Activated CD8-positive, alpha-beta T cell treated with anti-CD3 and anti-CD28 coated beads, Interleukin-2, amount 10 ng/mL, durations not matched to agents 7 days and 5 days (primary cell): ENCODE results near the gene COL7A1. TPM values are rescaled to one million over a fixed set of nuclear protein-coding genes. Genes with fewer than 3 reads are reported as not detected.

Experiments used
- ATAC-seq: fragments of 150-1000 bp; cut with Tn5 transposase; one replicate; pipeline ENCODE4 v1.10.0; 2021; ENCODE audit warnings: moderate library complexity
- CTCF ChIA-PET: fragments of 350-600 bp; sonication (Branson Sonifier 250); formaldehyde crosslinking; loops from one replicate; lab custom pipeline; 2021; ENCODE audit warnings: antibody characterized with exemption; lab: Charles Lee
- POLR2A ChIA-PET: fragments of 350-600 bp; sonication (Branson Sonifier 250); formaldehyde crosslinking; loops from one replicate; lab custom pipeline; 2021; ENCODE audit warnings: antibody characterized with exemption; lab: Charles Lee
- DNase-seq: peaks from one replicate; pipeline ENCODE4 v3.0.0-alpha.2; 2020
- H3K27ac Mint-ChIP-seq: one replicate; pipeline ENCODE4 v1.8.0; 2021; ENCODE audit warnings: mild to moderate bottlenecking, mixed read lengths
- H3K27me3 Mint-ChIP-seq: one replicate; pipeline ENCODE4 v1.8.0; 2021; ENCODE audit warnings: low read depth, mixed read lengths
- H3K36me3 Mint-ChIP-seq: one replicate; pipeline ENCODE4 v1.8.0; 2021; ENCODE audit warnings: low read depth, mixed read lengths
- H3K4me1 Mint-ChIP-seq: one replicate; pipeline ENCODE4 v1.8.0; 2021; ENCODE audit warnings: low read depth, mixed read lengths
- H3K4me3 Mint-ChIP-seq: one replicate; pipeline ENCODE4 v1.8.0; 2021; ENCODE audit warnings: mild to moderate bottlenecking, mixed read lengths
- H3K9me3 Mint-ChIP-seq: one replicate; pipeline ENCODE4 v1.8.0; 2022; ENCODE audit warnings: mixed read lengths; ENCODE audit not compliant: insufficient read depth
- total RNA-seq, 2 experiments: library from RNA; stranded (reverse); gene quantifications; one replicate each; pipeline ENCODE4 v1.2.3, GENCODE V29; 2021

Gene COL7A1
- total RNA-seq, 2 experiments from 2014 or later, result 1.2 to 1.6 TPM

DNA sequence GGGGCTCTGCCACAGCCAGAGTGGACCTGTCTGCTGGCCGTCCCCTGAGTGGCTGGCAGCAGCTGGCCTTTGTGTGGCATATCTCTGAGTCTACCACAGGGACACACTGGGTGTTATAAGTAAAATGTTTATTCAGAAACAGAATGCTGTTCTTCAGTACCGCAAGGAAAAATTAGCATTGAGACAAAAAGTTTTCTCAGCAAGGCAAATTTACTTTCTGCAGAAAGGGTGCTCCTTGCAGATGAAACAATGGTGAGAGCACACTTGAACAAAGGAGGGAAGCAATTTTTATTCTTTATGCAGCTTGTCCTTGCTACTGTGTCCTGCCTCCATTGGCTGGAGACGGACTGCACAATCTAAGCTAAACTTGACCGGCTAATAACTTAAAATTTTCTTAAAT lies 22.4 kb upstream of the COL7A1 start:
- no peak for ATAC-seq
- H3K4me1 Mint-ChIP-seq, result peaks cover 7% of the 10 kb centered on the region
- POLR2A ChIA-PET, result no interaction called here
- no peaks in the 10 kb centered on the region for H3K27me3 Mint-ChIP-seq
- peaks cover 9% of the 10 kb centered on the region for H3K36me3 Mint-ChIP-seq
- CTCF ChIA-PET, result no interaction called here
- H3K27ac Mint-ChIP-seq, result no peak overlapping the region
- peaks cover 12% of the 10 kb centered on the region for H3K9me3 Mint-ChIP-seq
- DNase-seq, result no peak
- no peak overlapping the region for H3K4me3 Mint-ChIP-seq

DNA sequence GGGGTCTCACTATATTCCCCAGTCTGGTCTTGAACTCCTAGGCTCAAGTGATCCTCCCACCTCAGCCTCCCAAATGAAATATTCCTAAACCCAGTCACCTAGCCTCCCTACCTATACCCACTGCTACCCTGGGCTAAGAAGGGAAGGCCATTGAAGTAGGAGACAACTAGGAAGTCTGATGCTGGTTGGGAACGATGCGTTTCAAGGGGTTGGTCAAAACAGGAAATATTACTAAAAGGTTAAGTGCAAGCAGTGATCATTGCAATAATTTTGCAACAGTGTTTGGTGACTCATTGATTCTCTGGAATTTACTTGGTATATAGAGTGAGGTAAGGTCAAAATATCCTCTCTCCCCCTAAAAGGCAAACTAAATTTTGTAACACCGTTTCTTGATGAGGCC lies 18.9 kb upstream of the COL7A1 start:
- ChIA-PET POLR2A (interaction anchor here (0.6 kb wide), 1 partner anchor 359 kb away, joined by 5 read pairs; no protein-coding TSS in a partner anchor), CTCF (interaction anchor here (1.2 to 1.6 kb wide), 2 partner anchors 10 to 213 kb away, joined by 3 to 5 read pairs; no protein-coding TSS in a partner anchor)
- H3K27ac Mint-ChIP-seq, result no peak overlapping the region
- peaks cover 11% of the 10 kb centered on the region for H3K4me1 Mint-ChIP-seq
- peaks cover 12% of the 10 kb centered on the region for H3K9me3 Mint-ChIP-seq
- no peaks in the 10 kb centered on the region for H3K27me3 Mint-ChIP-seq
- H3K36me3 Mint-ChIP-seq, result peaks cover 10% of the 10 kb centered on the region
- H3K4me3 Mint-ChIP-seq, result no peak overlapping the region
- DNase-seq (no peak), ATAC-seq (no peak)

DNA sequence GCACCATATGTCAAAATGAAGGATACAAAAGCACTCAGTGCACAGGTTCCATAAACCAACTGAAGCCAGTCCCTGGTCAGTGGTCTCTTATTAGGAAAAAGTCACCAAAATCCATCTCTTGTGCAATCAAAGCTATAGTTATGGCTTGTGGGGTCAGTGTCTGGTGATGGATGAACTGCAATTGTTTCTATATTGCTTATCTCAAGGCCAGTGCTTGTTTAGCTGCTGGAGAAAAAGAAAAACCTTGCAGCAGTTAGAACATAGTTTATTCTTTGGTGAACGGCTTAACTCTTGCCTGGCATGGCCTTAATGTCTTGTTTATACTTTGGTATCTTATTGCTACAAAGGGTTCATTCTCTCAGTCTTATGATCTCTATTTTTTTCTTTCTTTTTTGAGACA lies 17.2 kb upstream of the COL7A1 start:
- no peak overlapping the region for H3K4me3 Mint-ChIP-seq
- ATAC-seq (no peak), DNase-seq (no peak)
- H3K27ac Mint-ChIP-seq, result no peak overlapping the region
- H3K4me1 Mint-ChIP-seq, result peaks cover 21% of the 10 kb centered on the region
- H3K9me3 Mint-ChIP-seq, result peaks cover 6% of the 10 kb centered on the region
- no peaks in the 10 kb centered on the region for H3K27me3 Mint-ChIP-seq
- peaks cover 17% of the 10 kb centered on the region for H3K36me3 Mint-ChIP-seq
- CTCF ChIA-PET, result interaction anchor here (1.6 kb wide), 1 partner anchor 12 kb away, joined by 5 read pairs; no protein-coding TSS in a partner anchor
- POLR2A ChIA-PET, result interaction anchor here (0.6 kb wide), 1 partner anchor 55 kb away, joined by 3 read pairs; no protein-coding TSS in a partner anchor

DNA sequence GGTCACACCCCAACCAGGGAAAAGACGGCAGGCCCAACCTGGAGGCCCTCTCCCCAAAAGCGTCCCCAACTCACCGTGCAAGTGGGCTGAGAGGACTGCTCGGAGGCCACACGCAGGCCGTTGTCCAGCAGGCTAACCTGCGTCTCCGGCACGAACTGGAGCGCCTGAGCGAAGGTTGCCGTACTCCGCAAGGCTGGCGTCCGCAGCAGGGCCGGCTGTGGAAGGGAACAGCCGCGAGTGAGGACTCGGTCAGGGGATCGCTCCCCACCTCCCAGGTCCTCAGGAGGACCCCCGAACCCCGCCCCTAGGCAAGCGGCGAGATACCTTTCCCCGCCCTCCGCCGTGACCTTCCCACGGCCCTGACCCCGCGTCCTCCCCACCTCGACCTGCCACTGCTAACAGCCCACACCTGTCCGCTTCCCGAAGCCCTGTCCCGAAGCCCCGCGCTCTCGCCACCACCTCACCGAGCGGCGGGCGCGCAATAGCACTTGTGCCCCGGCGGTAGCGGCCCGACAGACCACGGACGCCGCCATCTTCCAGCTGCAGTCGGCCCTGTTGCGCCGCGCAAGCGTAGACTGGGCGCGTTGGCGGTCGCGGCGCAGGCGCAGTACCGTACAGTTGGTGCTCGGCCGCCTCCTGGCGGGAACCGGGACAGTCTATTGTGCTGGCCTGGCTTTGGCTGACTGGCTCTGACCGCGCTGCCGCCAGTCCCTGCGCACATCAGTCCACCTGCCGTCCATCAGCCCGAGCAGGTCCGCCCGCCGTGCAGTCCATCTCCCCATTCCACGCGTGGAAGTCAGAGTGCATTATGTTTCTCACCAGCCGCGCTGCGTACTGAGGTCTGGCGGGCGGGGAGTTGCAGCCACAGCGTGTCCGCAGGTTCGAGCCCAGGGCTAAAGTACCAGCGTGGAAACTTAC lies 14.2 kb upstream of the COL7A1 start, which contains the start of gene UQCRC1:
UQCRC1 (minus strand) TSS at position 559 of the 918 bp plus-strand sequence; CDS start at position 533, 26 bp downstream.
- peak within 1 kb of the TSS; percentile 93 for H3K27ac Mint-ChIP-seq
- ATAC-seq (peak; percentile 100), DNase-seq (peak; percentile 95)
- H3K36me3 Mint-ChIP-seq, result peaks cover 31% of the 10 kb centered on the region
- ChIA-PET CTCF (interaction anchor here (1.0 to 3.1 kb wide), 4 partner anchors 14 to 209 kb away, joined by 3 to 29 read pairs (median 4); partner anchors contain the start of gene SLC26A6), POLR2A (interaction anchor here (0.8 to 1.2 kb wide), 3 partner anchors 11 to 46 kb away, joined by 3 to 4 read pairs (median 4); no protein-coding TSS in a partner anchor)
- H3K27me3 Mint-ChIP-seq, result no peaks in the 10 kb centered on the region
- H3K9me3 Mint-ChIP-seq, result no peaks in the 10 kb centered on the region
- H3K4me3 Mint-ChIP-seq, result peak within 1 kb of the TSS; percentile 91
- peaks cover 21% of the 10 kb centered on the region for H3K4me1 Mint-ChIP-seq

DNA sequence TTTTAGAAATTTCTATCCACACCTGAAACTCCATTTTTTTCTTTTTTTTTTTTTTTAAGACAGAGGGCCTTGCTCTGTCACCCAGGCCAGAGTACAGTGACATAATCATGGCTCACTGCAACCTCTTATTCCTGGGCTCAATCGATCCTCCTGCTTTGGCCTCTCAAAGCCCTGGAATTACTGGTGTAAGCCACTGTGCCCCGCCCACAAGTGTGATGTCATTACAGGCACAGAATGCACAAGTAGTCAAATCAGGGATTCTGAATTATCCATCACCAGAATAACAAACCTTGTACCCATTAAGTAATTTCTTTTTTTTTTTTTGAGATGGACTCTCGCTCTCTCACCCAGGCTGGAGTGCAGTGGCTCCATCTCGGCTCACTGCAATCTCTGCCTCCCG lies 12.4 kb upstream of the COL7A1 start:
- POLR2A ChIA-PET, result no interaction called here
- DNase-seq (no peak), ATAC-seq (no peak)
- Mint-ChIP-seq H3K27me3 (no peaks in the 10 kb centered on the region), H3K4me1 (peaks cover 14% of the 10 kb centered on the region), H3K4me3 (no peak overlapping the region), H3K27ac (no peak overlapping the region), H3K36me3 (peaks cover 45% of the 10 kb centered on the region), H3K9me3 (no peaks in the 10 kb centered on the region)
- CTCF ChIA-PET, result interaction anchor here (1.3 kb wide), 1 partner anchor 171 kb away, joined by 3 read pairs; no protein-coding TSS in a partner anchor

DNA sequence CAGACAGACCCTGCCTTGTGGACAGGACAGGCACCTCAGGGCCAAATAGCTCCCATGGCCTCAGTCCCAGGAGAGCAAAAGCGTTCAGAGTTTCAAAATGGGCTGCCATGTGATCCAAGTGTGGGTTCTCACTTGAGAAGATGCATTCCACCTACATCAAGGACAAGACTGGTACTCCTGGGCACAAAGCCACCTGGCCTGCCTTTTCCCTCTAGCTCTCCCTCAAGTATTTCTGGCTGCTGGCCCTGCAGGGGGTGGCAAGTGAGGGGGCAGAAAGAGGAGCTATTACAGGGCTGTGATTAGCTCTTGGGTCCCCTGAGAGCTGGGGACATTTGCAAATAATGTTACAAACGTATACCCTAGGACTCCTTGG lies 6.5 kb upstream of the COL7A1 start:
- ChIA-PET POLR2A (interaction anchor here (0.6 kb wide), 1 partner anchor 165 kb away, joined by 3 read pairs; no protein-coding TSS in a partner anchor), CTCF (interaction anchor here (1.9 to 2.0 kb wide), 2 partner anchors 9 to 33 kb away, joined by 5 to 6 read pairs; partner anchors contain the start of gene SLC26A6)
- Mint-ChIP-seq H3K27me3 (no peaks in the 10 kb centered on the region), H3K9me3 (no peaks in the 10 kb centered on the region), H3K36me3 (peaks cover 61% of the 10 kb centered on the region), H3K4me1 (no peaks in the 10 kb centered on the region), H3K4me3 (no peak overlapping the region), H3K27ac (no peak overlapping the region)
- DNase-seq (no peak), ATAC-seq (no peak)

DNA sequence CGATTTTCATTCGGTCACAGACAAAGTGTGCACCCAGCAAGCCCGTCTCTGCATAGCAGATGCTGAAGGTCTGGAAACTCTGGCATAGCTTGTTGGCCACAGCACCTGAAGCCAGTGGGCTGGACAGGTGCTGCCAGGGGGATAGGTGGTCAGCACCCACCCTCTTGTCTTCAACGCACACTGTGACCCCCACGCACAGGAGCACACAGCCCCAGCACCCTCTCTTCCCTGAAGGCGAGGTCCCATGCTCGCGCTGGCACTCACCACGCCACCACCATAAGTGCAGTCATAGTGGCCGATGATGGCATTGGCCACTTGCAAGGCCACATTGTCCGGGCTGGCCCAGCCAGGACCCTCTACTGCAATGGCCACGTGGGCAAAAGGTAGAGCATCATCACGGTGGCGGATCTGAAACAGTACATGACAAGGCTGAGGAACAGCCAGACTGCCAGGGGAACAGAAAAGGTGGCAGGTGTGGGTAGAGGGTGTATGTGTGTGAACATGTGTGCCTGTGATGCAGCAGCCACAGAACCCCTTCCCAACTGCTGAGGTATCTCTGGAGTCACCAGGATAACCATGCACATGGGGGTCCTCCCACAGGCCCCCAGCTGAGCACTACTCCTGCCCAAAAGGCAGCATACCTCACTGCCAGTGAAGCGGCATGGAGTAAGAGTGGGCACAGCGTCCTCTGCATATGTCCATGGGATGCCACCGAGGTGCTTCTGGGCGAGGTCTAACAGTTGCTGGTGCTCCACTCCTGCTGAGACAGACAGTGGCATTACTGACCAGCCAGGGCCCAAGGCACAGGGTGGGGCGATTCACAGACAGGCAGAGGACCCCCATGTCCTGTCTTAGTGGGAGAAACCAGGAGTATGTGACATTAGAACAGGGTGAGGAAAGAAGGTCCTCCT lies 5.8 kb upstream of the COL7A1 start:
- Mint-ChIP-seq H3K27ac (no peak overlapping the region), H3K4me1 (no peaks in the 10 kb centered on the region), H3K9me3 (no peaks in the 10 kb centered on the region), H3K4me3 (no peak overlapping the region), H3K36me3 (peaks cover 58% of the 10 kb centered on the region), H3K27me3 (peaks cover 2% of the 10 kb centered on the region)
- ChIA-PET CTCF (interaction anchor here (2.0 kb wide), 1 partner anchor 10 kb away, joined by 6 read pairs; no protein-coding TSS in a partner anchor), POLR2A (no interaction called here)
- ATAC-seq (no peak), DNase-seq (no peak)

DNA sequence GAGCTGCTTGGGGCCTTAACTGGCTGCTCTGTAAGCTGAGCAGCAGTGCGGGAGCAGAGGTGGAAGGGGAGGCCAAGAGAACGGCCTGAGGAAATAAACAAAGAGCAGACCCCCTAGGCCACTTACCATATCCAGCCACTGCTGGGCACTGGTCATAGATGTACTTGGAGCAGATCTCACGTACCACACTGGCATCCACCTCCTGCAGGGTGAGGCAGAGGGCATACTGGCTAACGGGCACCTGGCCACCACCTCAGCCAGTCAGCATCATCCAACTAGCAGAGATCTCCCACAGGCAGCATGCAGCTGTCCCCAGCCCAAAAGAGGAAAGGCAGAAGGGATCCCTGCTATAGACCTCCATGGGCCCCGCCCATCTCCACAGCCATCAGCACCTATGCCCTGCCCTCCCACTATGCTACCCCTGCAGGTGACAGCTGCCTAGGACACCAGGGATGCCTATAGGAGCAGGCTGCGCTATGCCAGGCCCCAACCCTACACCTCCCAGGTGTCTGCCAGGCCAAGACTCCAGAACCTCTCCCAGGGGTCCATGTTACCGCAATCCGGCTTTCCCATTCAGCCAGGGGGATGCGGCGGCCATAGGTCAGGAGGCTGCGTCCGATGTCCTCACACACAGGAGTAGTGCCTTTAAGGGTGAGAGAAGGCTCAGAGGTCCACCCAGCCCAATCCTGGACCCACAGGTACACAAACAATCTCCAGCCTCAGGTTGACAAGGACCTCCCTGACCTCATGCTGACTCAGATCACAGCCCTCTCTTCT lies 4.6 kb upstream of the COL7A1 start:
- Mint-ChIP-seq H3K36me3 (peaks cover 48% of the 10 kb centered on the region), H3K4me3 (no peak overlapping the region), H3K27me3 (peaks cover 13% of the 10 kb centered on the region), H3K9me3 (no peaks in the 10 kb centered on the region), H3K27ac (no peak overlapping the region), H3K4me1 (no peaks in the 10 kb centered on the region)
- CTCF ChIA-PET, result no interaction called here
- DNase-seq (no peak), ATAC-seq (no peak)
- POLR2A ChIA-PET, result no interaction called here

DNA sequence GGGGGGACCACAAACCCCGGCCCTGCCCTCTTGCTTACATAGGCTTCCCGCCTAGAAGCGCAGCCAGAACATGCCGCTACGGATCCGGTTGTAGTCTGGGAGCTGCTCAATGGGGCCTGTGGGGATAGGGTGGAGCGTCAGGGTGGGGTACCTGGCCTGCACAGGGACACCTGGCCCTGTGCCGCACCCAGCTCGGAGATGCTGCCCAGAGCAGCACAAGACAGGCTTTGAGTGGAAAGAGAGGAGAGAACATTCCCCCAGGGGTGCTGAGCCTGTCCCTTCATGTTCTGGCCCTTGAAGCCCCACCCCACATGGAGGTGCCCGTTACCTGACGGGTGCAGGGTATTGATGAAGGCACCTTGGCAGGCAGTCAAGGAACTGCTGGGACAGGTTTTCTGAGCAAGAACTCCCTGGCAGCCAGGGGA lies 4.0 kb upstream of the COL7A1 start:
- Mint-ChIP-seq H3K27ac (no peak overlapping the region), H3K9me3 (no peaks in the 10 kb centered on the region), H3K27me3 (peaks cover 18% of the 10 kb centered on the region), H3K4me3 (no peak overlapping the region), H3K36me3 (peaks cover 42% of the 10 kb centered on the region), H3K4me1 (peaks cover 2% of the 10 kb centered on the region)
- ATAC-seq (no peak), DNase-seq (no peak)
- POLR2A ChIA-PET, result no interaction called here
- CTCF ChIA-PET, result no interaction called here

DNA sequence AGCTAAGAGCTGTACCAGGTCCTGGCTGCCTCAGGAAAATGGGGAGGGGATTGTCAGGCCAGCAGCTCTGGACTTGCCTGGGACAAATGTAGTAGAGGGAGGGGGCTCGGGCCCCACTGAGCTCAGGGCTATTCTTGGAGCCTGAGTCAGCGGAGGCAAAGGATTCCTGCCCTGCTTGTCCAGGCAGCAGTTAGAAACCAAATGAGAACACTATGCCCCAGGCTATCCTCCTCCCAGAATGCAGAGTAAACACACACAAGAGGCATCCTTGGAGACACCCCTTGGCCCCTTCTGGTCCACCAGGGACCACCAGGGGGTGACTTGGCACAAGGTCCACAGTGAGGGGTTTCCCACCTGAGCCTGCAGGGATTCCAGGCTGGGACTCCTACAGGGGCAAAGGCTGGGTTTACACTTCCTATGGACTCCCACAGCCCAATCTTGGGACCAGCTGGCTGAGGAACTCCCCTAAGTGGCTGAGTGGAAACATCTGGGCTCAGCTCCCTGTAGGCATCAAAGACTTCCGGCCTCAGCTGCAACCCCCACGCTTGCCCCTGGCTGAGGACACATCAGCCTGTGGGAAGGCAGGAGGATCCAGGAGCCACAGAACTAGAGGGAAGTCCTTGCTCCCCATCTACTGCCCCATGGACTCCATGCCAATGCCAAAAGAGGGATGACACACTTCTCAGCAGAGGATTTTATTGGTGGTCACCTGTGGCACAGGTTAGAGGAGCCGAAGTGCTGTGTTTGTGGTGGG lies 3.4 kb upstream of the COL7A1 start:
- DNase-seq, result no peak
- Mint-ChIP-seq H3K4me3 (no peak overlapping the region), H3K36me3 (peaks cover 37% of the 10 kb centered on the region), H3K4me1 (peaks cover 2% of the 10 kb centered on the region), H3K27ac (no peak overlapping the region), H3K9me3 (no peaks in the 10 kb centered on the region), H3K27me3 (peaks cover 20% of the 10 kb centered on the region)
- POLR2A ChIA-PET, result no interaction called here
- CTCF ChIA-PET, result no interaction called here
- no peak for ATAC-seq
